ENCODE results near the gene REEP1.

Gene REEP1

GRCh38 chr2:86284987-86285386 lies 52.4 kb downstream of the REEP1 start:
- FAIRE-seq (no peak), DNase-seq (ENCODE audit: low spot score) (no peak)

- no peak for DNase-seq (ENCODE audit: low spot score)
- no peak for FAIRE-seq
Observed at GRCh38 chr2:86284401-86284841, 53.0 kb downstream of the REEP1 start.

GRCh38 chr2:86283411-86284030 lies 53.9 kb downstream of the REEP1 start:
- FAIRE-seq (no peak), DNase-seq (ENCODE audit: low spot score) (no peak)

- DNase-seq (ENCODE audit: low spot score), result no peak
- no peak for FAIRE-seq
Observed at GRCh38 chr2:86281066-86281700, 56.2 kb downstream of the REEP1 start.

GRCh38 chr2:86280191-86280667 lies 57.2 kb downstream of the REEP1 start:
- no peak for FAIRE-seq
- DNase-seq (ENCODE audit: low spot score), result no peak

- no peak for DNase-seq (ENCODE audit: low spot score)
- FAIRE-seq, result no peak
Observed at GRCh38 chr2:86275962-86276361, 61.5 kb downstream of the REEP1 start.

- FAIRE-seq, result no peak
- DNase-seq (ENCODE audit: low spot score), result no peak
Observed at GRCh38 chr2:86275384-86275799, 62.0 kb downstream of the REEP1 start.

- peak; percentile 26 for DNase-seq (ENCODE audit: low spot score)
- FAIRE-seq, result no peak
Observed at GRCh38 chr2:86274918-86275275, 62.5 kb downstream of the REEP1 start.

GRCh38 chr2:86274265-86274917 lies 63.0 kb downstream of the REEP1 start:
- peak; percentile 66 for DNase-seq (ENCODE audit: low spot score)
- no peak for FAIRE-seq

- FAIRE-seq (no peak), DNase-seq (ENCODE audit: low spot score) (no peak)
Observed at GRCh38 chr2:86272111-86272510, 65.3 kb downstream of the REEP1 start.

- no peak for DNase-seq (ENCODE audit: low spot score)
- no peak for FAIRE-seq
Observed at GRCh38 chr2:86271248-86271647, 66.2 kb downstream of the REEP1 start.

- no peak for DNase-seq (ENCODE audit: low spot score)
- FAIRE-seq, result no peak
Observed at GRCh38 chr2:86263956-86264355, 73.5 kb downstream of the REEP1 start.

GRCh38 chr2:86260978-86261377 lies 76.4 kb downstream of the REEP1 start:
- DNase-seq (ENCODE audit: low spot score) (no peak), FAIRE-seq (no peak)

- DNase-seq (ENCODE audit: low spot score) (no peak), FAIRE-seq (no peak)
Observed at GRCh38 chr2:86258106-86258505, 79.3 kb downstream of the REEP1 start.

GRCh38 chr2:86256982-86257381 lies 80.4 kb downstream of the REEP1 start:
- DNase-seq (ENCODE audit: low spot score) (no peak), FAIRE-seq (no peak)

GRCh38 chr2:86256300-86256699 lies 81.1 kb downstream of the REEP1 start:
- FAIRE-seq (no peak), DNase-seq (ENCODE audit: low spot score) (no peak)

GRCh38 chr2:86254576-86255538 lies 82.6 kb downstream of the REEP1 start:
- no peak for DNase-seq (ENCODE audit: low spot score)
- no peak for FAIRE-seq

- FAIRE-seq, result no peak
- DNase-seq (ENCODE audit: low spot score), result no peak
Observed at GRCh38 chr2:86253424-86253823, 84.0 kb downstream of the REEP1 start.

GRCh38 chr2:86251840-86252266 lies 85.6 kb downstream of the REEP1 start:
- no peak for FAIRE-seq

GRCh38 chr2:86249579-86250391 lies 87.6 kb downstream of the REEP1 start:
- FAIRE-seq (no peak), DNase-seq (ENCODE audit: low spot score) (peak; percentile 89)

More at GRCh38 chr2:86251840-86252266, 85.6 kb downstream of the REEP1 start:
- no peak for DNase-seq (ENCODE audit: low spot score)

- no peak for FAIRE-seq
- DNase-seq (ENCODE audit: low spot score), result no peak
Observed at GRCh38 chr2:86249176-86249575, 88.2 kb downstream of the REEP1 start.

Data from urothelium cell line (cell line).